Limb (tissue), 2 donors: ENCODE results near the gene DBNDD1.

ENCODE experiments used
- DNase-seq, 2 donors: peaks; one replicate each; pipeline ENCODE4 v3.0.0-alpha.2; 2016; ENCODE audit errors: extremely low spot score in 2 of 2

The DBNDD1 gene

GRCh38 chr16:89964201-89964600 is 55.1 kb downstream of the DBNDD1 start:
- DNase-seq, result no peak

DNA sequence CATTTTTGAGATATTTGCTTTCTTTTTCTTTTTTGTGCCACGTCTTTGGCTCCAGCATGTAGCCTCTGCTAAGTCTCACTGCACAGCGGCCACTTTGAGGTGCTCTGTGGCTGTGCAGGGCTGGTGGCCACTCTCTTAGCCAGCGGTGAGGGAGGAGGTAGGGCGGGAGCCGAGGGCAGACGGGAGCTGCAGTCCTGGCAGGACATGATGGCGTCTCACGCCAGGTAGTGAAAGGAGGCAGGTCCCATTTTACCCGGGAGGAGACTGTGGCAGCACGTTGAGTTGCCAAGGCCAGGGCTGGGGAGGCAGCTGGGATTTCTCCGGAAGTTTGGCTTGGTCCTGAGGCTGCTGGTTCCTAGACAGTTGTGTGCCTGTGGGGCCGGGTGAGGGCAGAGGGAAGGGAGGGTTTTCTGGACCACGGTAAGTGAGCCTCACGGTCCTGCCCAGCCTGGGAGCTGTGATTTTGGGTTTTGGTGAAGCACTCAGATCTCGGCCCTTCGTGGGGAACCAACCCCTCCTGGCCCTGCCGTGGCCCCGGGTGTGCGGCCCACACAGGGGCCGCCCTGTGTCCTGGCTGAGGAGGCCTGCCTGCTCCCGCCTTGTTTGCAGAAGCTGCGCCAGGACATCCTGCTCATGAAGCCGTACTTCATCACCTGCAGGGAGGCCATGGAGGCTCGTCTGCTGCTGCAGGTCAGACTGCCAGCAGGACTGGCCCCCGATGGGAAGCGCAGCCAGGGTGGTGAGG is 56.3 kb downstream of the DBNDD1 start:
- no peak for DNase-seq

- DNase-seq, result no peak
Measured at GRCh38 chr16:89961920-89962319, 57.3 kb downstream of the DBNDD1 start.

GRCh38 chr16:89960966-89961365 is 58.3 kb downstream of the DBNDD1 start:
- DNase-seq, result no peak

DNA sequence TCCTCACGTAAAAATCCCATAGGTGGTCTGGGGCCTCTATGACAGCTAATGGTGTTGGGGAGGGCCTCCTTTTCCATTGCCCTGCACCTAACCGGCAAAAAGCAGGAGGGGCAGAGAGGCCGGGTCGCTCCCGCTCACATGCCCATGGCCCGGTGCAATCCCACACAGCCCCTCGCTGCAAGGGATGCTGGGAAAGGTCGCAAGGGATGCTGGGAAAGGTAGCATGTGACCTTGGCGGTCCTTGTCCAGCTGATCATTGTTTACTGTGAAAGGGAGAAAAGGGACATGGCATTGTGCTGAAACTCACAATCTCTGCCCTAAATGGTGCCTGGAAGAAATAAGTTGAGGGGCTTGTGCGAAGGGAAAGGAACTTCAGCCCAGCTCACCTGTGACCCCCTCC is 60.7 kb downstream of the DBNDD1 start:
- no peak for DNase-seq

GRCh38 chr16:89958068-89958467 is 61.2 kb downstream of the DBNDD1 start:
- peak; percentile 6 to 64 for DNase-seq

- no peak for DNase-seq
Measured at GRCh38 chr16:89957216-89957785, 62.0 kb downstream of the DBNDD1 start.

DNA sequence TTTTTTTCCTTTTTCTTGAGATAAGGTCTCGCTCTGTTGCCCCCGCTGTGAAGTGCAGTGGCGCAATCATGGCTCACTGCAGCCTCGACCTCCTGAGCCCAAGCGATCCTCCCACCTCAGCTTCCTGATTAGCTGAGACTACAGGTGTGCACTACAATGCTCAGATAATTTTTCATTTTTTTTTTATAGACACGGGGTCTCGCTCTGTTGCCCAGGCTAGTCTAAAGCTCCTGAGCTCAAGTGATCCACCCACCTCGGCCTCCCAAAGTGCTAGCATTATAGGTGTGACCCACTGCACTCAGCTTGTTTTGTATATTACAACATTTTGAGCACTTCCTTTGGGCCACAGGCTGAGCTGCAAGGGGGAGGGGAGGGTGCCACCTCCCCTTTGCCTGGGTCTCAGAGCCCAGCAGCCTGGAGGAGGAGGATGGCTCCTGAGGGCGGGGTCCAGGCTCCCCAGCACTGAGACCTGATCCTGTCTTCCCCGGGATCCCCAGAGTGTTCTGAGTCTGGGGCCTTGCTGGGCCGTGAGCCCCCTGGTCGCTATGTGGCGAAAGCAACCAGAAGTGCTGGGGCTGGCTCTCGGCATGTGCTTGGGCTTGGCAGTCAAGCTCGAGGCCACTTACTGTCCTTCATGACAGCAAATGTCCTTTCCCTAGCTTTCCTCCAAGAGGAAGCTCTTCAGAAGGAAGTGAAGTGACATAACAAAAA is 62.6 kb downstream of the DBNDD1 start:
- no peak for DNase-seq

- no peak for DNase-seq
Measured at GRCh38 chr16:89955001-89955685, 64.1 kb downstream of the DBNDD1 start.
